GM19468 (cell line): ENCODE results near the gene NUP210L.
A peak's percentile ranks its signal among the peaks of the same experiment; 100 is the strongest.

Experiments
- ATAC-seq: cut with Tn5 transposase; IDR thresholded peaks from one replicate; pipeline ENCODE4 v1.9.1; 2021; ENCODE audit warnings: mild to moderate bottlenecking, moderate library complexity, moderate number of reproducible peaks; ENCODE audit not compliant: unreplicated experiment; ENCODE audit errors: extremely low read depth

NUP210L gene

DNA sequence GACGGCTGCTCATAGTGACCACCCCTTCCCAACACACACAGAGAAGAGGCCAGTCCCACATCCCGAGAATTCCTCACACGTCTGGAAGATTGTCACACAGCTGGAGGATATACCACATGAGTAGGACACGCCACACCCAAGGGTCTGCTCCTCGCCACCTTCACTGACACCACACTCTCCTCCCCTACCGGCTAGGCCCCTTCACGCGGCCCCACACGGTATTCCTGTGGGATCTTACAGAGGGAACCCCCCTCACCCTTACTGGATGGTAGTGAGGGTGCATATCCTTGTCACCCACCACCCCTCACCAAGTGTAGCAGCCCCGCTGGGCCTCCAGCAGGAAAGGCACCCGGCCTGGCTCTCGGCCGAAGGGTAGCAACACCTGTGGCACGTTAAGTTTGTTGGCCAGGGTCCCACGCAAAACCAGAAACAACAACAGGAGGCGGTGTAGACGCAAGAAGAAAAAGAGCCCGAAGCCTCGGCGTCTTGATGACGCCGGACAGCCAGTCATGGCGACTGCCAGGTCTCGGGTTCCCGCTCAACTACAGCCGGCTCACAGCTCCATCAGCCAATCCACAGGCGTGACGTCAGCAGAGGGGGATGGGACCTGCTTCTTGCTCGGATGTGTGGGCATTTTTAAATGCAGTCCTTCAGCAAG, at the start of gene NUP210L:
TSS of gene NUP210L (minus strand) at position 540 of the 658 bp plus-strand sequence.
- no peak for ATAC-seq

DNA sequence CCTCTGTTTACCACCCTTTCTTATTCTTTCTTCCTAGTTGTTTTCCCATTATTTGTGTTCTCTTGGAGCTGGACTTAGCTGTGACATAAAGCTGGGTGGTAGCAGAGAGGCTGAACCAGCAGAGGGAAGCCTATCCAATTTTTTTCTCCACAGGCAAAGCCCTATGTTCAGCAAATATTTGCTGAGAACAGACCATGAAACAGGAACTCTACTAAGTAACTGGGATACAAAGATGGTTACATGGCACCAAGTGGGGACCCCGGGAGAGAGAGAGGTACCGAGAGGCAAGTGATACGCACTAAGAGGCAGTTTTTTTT, 44.6 kb upstream of the NUP210L start:
- no peak for ATAC-seq

DNA sequence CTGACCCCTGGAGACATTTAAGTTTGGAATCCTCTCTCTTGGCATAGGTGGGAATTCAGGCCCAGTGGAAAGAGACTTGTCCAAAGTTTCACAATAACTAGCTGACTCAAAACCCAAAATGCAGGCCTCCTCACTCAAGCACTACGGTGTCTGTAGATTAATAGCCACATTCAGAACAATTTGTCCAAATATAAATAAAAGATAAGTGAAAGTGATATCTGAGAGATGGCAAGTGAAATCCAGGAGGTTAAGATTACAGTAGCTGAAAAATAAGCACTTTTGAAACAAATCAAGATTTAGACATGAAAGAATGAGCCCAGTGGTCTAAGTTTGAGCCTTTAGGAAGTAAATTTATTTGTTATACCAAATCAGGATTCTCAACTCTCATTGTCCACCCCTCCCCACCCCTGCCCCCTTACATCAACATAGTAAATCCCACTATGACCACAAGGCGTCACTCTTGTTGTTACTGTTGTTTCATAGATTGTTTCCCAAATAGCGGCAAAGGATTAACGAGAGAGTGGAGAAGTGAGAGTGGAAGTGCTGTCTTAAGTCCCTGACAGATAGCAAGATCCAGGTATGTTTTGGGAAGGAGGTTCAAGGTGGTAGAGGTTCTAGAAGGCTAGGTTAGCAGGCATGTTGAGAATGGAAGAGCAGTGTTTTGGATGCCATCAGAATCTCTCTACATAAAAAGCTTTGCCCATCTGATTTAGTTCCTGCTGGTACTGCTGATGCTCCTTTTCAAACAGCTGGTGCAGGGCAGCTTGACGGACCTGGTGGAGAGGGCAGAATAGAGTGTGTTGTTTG, 44.1 kb upstream of the NUP210L start:
- ATAC-seq: no peak

DNA sequence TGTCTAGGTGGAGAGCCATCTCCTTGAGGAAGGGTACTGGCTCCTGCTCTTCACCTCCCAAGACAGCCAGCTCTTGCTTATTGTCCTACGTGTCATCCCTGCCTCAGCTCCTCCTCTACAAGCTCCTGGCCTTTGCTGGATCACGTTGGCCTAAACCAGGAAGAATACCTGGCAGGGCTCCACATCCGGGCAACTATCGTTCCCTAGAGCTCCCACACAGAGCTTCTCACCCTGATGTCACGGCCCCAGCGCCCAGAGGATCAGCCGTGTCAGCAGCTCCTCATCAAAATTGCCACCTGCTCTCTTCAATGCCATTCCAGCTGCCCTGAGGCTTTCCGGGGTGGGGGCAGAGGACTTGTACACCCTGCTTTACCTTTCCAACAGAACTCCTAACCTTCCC, 38.9 kb upstream of the NUP210L start:
- ATAC-seq: no peak

DNA sequence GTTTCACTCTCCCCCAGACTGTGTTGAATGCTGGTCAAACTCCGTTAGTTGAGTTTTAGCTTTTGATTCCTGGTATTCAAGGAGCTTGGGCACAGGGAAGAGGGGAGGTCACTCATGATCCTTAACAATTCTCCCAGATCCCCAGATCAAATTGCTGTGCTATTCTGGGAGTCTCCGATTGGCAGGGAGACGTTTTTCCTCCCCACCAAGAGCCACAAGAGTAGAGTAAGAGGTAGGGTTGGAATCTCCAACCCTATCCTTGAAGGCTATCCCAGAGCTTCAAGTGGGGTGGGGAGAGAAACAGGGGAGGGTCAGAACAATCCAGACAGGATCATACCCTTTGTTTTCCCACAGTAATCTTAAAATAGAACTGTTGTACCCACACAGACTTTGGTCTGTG, 37.6 kb upstream of the NUP210L start:
- no peak for ATAC-seq

GRCh38 chr1:154191990-154192461, 37.2 kb upstream of the NUP210L start, which contains the start of gene TPM3:
Gene TPM3, minus strand, starts transcription at chr1:154192100. Its CDS starts 82 bp downstream, at chr1:154192018.
- no peak for ATAC-seq

DNA sequence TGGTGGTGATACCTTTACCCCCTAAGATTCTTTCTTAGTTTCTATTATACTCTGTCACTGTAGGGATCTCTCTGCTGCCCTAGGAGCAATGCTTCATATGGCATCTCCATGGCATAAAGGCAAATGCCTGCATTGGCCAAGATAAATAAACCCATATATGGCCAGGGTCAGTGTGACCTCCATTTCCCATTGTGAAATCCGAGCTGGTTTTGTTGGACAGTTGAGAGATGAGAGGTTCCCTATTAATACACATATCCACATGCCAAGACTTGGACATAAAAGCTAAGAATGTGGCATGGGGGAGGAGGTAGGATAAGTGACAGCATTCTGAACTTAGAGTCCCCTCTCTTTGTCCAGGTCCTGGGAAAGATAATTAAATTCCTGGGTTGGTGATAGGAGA, 35.7 kb upstream of the NUP210L start:
- ATAC-seq: no peak

DNA sequence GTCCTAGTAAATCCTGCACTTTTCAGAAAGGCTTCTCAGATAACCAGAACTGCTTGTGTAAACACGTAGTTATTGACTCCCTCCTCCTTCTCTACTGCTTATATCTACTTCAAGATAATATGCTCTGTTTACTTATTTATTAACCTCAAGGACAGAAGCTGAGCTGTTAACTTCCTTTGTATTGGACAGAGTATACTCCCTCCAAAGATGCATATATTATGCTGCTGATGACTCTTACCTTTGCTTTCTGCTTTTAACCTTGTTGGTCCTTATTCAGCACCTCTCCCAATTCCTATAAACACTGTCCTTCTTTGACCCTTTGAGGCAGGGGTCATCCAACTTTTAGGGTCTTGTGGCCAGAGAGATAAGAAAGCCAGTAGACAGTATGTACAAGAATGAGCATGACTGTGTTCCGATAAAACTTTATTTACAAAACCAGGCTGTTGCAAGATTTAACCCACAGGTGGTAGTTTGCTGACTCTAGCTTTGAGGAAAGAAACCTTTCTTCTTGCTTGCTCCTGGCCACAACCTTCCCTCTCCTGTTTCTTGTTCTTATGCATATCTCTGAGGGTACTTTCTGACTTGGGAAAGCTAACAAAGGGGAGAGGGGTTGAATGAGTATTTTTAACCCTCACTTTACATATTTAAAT, 32.1 kb upstream of the NUP210L start:
- no peak for ATAC-seq

DNA sequence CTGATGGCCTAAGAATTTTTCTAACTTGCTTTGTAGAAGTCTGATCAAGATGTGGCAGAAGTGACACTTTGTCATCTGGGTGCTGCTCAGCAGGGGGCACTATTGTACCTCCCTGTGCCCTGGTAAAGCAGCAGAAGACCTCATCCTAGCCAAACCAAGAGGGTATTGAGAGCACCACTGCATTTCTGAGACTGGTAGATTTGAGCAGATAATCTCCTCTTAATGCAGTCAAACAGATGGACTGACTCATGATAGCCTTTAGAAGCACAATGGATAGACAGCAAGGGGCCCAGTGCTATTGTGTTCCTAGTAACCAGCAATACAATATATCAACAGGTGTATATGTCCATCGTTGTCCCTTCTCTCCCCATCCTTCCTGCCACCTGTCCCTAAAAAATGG, 31.3 kb upstream of the NUP210L start:
- ATAC-seq: no peak

DNA sequence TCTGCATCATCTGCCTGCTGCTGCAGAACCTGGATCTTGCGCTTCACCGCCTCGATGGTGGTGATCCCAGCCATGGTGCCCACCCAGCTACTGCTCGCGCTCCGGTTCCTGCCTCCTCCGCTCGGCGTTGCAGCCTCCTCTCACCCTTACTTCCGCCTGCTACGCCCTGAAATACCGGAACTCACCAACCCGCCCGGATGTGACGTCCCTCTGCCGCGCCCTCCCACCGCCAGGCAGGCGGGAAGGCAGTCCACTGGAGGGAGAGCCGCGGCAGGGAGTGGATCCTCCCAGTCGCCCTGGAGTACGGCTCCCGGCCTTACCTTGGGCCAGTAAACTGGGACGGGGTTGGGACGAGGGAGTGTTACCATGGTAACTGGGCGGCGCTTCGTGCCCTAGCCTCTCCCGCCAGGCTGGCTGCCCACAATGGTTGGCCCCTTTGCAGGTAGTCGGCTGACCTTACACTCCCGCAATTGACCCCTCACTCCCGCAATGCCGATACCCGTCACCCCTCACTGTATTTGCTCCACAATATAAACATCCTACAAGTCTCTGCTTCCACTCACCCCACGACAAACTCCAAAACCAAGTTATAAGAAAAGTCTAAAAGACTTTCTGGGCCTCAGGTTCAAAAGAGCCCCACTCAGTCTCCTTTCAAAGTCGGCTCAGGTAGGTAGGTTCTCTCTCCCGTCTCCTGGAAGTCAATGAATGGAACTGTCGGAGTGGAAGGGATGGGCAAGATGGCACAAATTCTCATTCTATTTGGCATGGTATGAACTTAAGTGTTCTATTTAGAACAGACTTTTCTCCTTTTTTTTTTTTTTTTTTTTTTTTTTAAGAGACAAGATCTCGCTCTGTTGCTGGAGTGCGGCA, 28.4 kb upstream of the NUP210L start:
- ATAC-seq: peak; percentile 74

GRCh38 chr1:154182344-154183045, 27.6 kb upstream of the NUP210L start:
- ATAC-seq: no peak

DNA sequence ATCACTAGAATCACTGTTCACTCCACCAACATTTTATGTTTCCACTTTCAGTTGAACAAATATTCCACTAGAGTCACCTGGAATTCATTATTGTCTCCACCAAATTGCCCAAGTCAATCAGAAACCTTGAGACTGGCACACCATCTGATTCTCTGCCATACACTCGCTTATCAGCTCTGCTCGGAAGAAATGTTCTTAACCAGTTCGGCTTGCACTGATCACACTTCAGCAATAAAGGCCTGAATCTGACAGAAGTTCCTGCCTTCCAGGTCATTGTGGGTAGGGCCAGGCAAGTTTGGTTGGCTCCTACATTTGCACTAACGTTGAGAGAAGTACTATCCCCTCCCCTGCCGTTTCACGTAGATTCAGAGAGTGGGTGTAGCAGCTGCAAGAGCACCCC, 27.1 kb upstream of the NUP210L start:
- ATAC-seq: no peak

GRCh38 chr1:154179946-154180687, 25.2 kb upstream of the NUP210L start:
- ATAC-seq: no peak

- no peak for ATAC-seq
Measured at GRCh38 chr1:154178911-154179811, 24.3 kb upstream of the NUP210L start.

DNA sequence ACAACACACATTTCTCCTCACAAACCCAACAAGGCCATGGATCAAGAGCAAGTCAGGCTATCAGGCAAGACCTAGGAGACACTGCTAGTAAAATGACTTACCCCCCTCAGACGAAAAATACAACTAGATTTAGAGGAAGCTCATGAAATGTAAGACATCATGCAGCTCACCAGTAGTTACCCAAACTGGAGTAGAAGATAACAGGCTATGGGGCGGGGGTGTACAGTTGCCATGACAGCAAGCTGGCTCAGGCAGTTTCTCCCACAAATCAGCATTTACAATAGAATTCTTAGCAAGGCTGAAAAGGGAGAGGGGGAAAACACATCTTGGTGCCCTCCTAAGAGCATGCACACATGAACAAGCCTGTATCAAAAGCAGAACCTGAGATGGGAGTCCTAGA, 23.1 kb upstream of the NUP210L start:
- ATAC-seq: no peak

GRCh38 chr1:154176337-154176736, 21.5 kb upstream of the NUP210L start:
- no peak for ATAC-seq

DNA sequence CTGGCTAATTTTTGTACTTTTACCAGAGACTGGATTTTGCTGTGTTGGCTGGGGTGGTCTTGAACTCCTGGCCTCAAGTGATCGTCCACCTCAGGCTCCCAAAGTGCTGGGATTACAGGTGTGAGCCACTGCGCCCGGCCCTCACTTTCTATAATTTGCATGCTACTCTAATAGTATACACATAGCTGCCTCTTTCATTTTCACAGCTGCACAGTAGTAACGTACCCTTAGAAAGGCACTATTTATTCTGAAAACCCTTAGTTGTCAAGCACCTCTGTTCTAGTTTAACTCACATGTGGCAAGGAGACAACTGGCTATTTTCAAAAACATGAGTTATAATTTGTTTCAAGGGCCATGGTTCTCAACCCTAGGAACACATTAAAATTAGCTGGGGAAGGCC, 19.8 kb upstream of the NUP210L start:
- no peak for ATAC-seq

GRCh38 chr1:154171880-154172279, 17.0 kb upstream of the NUP210L start:
- no peak for ATAC-seq
